Small intestine (tissue), 7 donors: ENCODE results near the gene CDC73. TPM values are rescaled to one million over a fixed set of nuclear protein-coding genes. Genes with fewer than 3 reads are reported as not detected.
A peak's percentile ranks its signal among the peaks of the same experiment; 100 is the strongest.

Experiments used
- DNase-seq, 2 donors: peaks; one replicate each; pipeline versions ENCODE4 v3.0.0 to v3.0.0-alpha.2; 2013
- FAIRE-seq: peaks from 2 replicates; lab custom pipeline; 2012; peaks lifted over from hg19 to GRCh38; lab: Jason Lieb, UNC
- H3K27ac ChIP-seq, 3 donors: one replicate each; pipeline ENCODE4 v1.5.1; 2013; ENCODE audit warnings: low read length in 2 of 3, mild to moderate bottlenecking in 2 of 3, control low read depth in 1 of 3, inconsistent platforms in 1 of 3, low read depth in 1 of 3, moderate library complexity in 1 of 3
- H3K27me3 ChIP-seq, 3 donors: one replicate each; pipeline ENCODE4 v1.6.1; 2013; ENCODE audit warnings: low read length in 3 of 3, inconsistent platforms in 1 of 3; ENCODE audit not compliant: control insufficient read depth in 3 of 3, insufficient read depth in 3 of 3
- H3K36me3 ChIP-seq, 3 donors: one replicate each; pipeline ENCODE4 v1.6.1; 2013; ENCODE audit warnings: low read length in 3 of 3, inconsistent platforms in 1 of 3, low read depth in 1 of 3, mild to moderate bottlenecking in 1 of 3, moderate library complexity in 1 of 3; ENCODE audit not compliant: control insufficient read depth in 3 of 3, insufficient read depth in 2 of 3
- H3K4me1 ChIP-seq, 3 donors: one replicate each; pipeline ENCODE4 v1.6.1; 2013; ENCODE audit warnings: low read length in 2 of 3, inconsistent platforms in 1 of 3, low read depth in 1 of 3, mild to moderate bottlenecking in 1 of 3, moderate library complexity in 1 of 3; ENCODE audit not compliant: control insufficient read depth in 3 of 3, insufficient read depth in 2 of 3
- H3K4me3 ChIP-seq, 3 donors: one replicate each; pipeline ENCODE4 v1.5.1; 2013; ENCODE audit warnings: low read length in 3 of 3, control low read depth in 1 of 3, inconsistent platforms in 1 of 3, low read depth in 1 of 3, mild to moderate bottlenecking in 1 of 3, moderate library complexity in 1 of 3
- H3K9me3 ChIP-seq, 2 donors: one replicate each; pipeline ENCODE4 v1.6.1; 2013; ENCODE audit warnings: low read depth in 1 of 2, low read length in 1 of 2; ENCODE audit not compliant: control insufficient read depth in 2 of 2, insufficient read depth in 1 of 2
- WGBS, 3 donors: extraction: QIAGEN DNeasy Blood & Tissue Kit; methylation state at CpG; one replicate each; pipeline ENCODE4 v1.1.7; 2013; 5-methylcytosine and 5-hydroxymethylcytosine counted together
- polyA plus RNA-seq, 4 donors: library from polyadenylated mRNA; stranded (reverse) in 3 of 4; unstranded in 1 of 4; fragments of 200-250 nt in 3 of 4; fragments of 120-200 nt in 1 of 4; gene quantifications; one replicate each; pipeline versions ENCODE4 v1.2.1 to v1.2.3, GENCODE V29; 2013
- donor health status: healthy with polysubstance abuse.
- donor health status: control.
- donor health status: control.
- donor health status: Bipolar disorder and iron deficiency.
- donor health status: healthy.

Gene CDC73
- polyA plus RNA-seq, 4 donors: 7.6 to 23.2 (median 13.2) TPM

- H3K9me3 ChIP-seq: no peaks in the 10 kb centered on the region
- WGBS, 3 donors: 69 to 81% (median 70%) methylated on average over 3 of the region's 3 CpGs
- H3K4me1 ChIP-seq: no peaks in the 10 kb centered on the region
- H3K27me3 ChIP-seq: no peaks in the 10 kb centered on the region
- DNase-seq (no peak), FAIRE-seq (no peak)
- peaks cover 5 to 17% (median 16%) of the 10 kb centered on the region in 3 donors for H3K36me3 ChIP-seq
- H3K27ac ChIP-seq: no peak overlapping the region
- H3K4me3 ChIP-seq: no peak overlapping the region
These were observed 20.0 kb downstream of the CDC73 start for GRCh38 chr1:193141804-193142203.

- H3K4me3 ChIP-seq: no peak overlapping the region
- H3K4me1 ChIP-seq: no peaks in the 10 kb centered on the region
- H3K27ac ChIP-seq: no peak overlapping the region
- FAIRE-seq (no peak), DNase-seq (no peak)
- H3K9me3 ChIP-seq: no peaks in the 10 kb centered on the region
- WGBS, 3 donors: 70 to 84% (median 74%) methylated on average over 2 of the region's 2 CpGs
- no peaks in the 10 kb centered on the region for H3K27me3 ChIP-seq
- peaks cover 5 to 23% (median 16%) of the 10 kb centered on the region in 3 donors for H3K36me3 ChIP-seq
These were observed 20.6 kb downstream of the CDC73 start for GRCh38 chr1:193142409-193142808.

GRCh38 chr1:193143285-193143684 is 21.5 kb downstream of the CDC73 start:
- DNase-seq (peak; percentile 14 to 16), FAIRE-seq (peak; percentile 89)
- WGBS, 3 donors: 89 to 90% (median 89%) methylated on average over 1 of the region's 1 CpG
- Histone ChIP-seq H3K9me3 (no peaks in the 10 kb centered on the region), H3K4me1 (no peaks in the 10 kb centered on the region), H3K27ac (no peak overlapping the region), H3K36me3 (peaks cover 7 to 27% (median 18%) of the 10 kb centered on the region in 3 donors), H3K4me3 (no peak overlapping the region), H3K27me3 (no peaks in the 10 kb centered on the region)

GRCh38 chr1:193144361-193144938 is 22.6 kb downstream of the CDC73 start:
- Histone ChIP-seq H3K9me3 (no peaks in the 10 kb centered on the region), H3K4me1 (no peaks in the 10 kb centered on the region), H3K4me3 (no peak overlapping the region), H3K27me3 (no peaks in the 10 kb centered on the region), H3K36me3 (peaks cover 7 to 23% (median 19%) of the 10 kb centered on the region in 3 donors), H3K27ac (no peak overlapping the region)
- 83 to 90% (median 89%) methylated on average over 5 of the region's 5 CpGs for WGBS, 3 donors
- DNase-seq: no peak
- FAIRE-seq: no peak

GRCh38 chr1:193144999-193145398 is 23.2 kb downstream of the CDC73 start:
- 77 to 95% (median 90%) methylated on average over 1 of the region's 1 CpG for WGBS, 3 donors
- Histone ChIP-seq H3K27ac (no peak overlapping the region), H3K36me3 (peaks cover 7 to 26% (median 17%) of the 10 kb centered on the region in 3 donors), H3K4me3 (no peak overlapping the region), H3K4me1 (no peaks in the 10 kb centered on the region), H3K27me3 (no peaks in the 10 kb centered on the region), H3K9me3 (no peaks in the 10 kb centered on the region)
- FAIRE-seq: no peak
- no peak for DNase-seq

GRCh38 chr1:193156117-193156821 is 34.4 kb downstream of the CDC73 start:
- WGBS, 3 donors: 18 to 59% (median 47%) methylated on average over 3 of the region's 3 CpGs
- FAIRE-seq (no peak), DNase-seq (peak; percentile 11 to 31)
- Histone ChIP-seq H3K27ac (no peak overlapping the region), H3K27me3 (no peaks in the 10 kb centered on the region), H3K4me1 (peaks cover 0 to 8% (median 7%) of the 10 kb centered on the region in 3 donors), H3K4me3 (no peak overlapping the region), H3K36me3 (peaks cover 5 to 15% (median 10%) of the 10 kb centered on the region in 3 donors), H3K9me3 (no peaks in the 10 kb centered on the region)

- Histone ChIP-seq H3K36me3 (peaks cover 5 to 11% (median 5%) of the 10 kb centered on the region in 3 donors), H3K9me3 (no peaks in the 10 kb centered on the region), H3K4me1 (peaks cover 0 to 8% (median 7%) of the 10 kb centered on the region in 3 donors), H3K27ac (no peak overlapping the region), H3K4me3 (no peak overlapping the region), H3K27me3 (no peaks in the 10 kb centered on the region)
- no peak for FAIRE-seq
- WGBS, 3 donors: 13 to 70% (median 39%) methylated on average over 3 of the region's 3 CpGs
- no peak for DNase-seq
These were observed 35.0 kb downstream of the CDC73 start for GRCh38 chr1:193156822-193157142.

- WGBS, 3 donors: 51 to 65% (median 55%) methylated on average over 2 of the region's 2 CpGs
- Histone ChIP-seq H3K4me3 (no peak overlapping the region), H3K27me3 (no peaks in the 10 kb centered on the region), H3K9me3 (no peaks in the 10 kb centered on the region), H3K36me3 (peaks cover 5 to 13% (median 5%) of the 10 kb centered on the region in 3 donors), H3K27ac (no peak overlapping the region), H3K4me1 (peaks cover 0 to 8% (median 7%) of the 10 kb centered on the region in 3 donors)
- FAIRE-seq (no peak), DNase-seq (no peak)
These were observed 35.5 kb downstream of the CDC73 start for GRCh38 chr1:193157360-193157759.
